Osteocyte (in vitro differentiated cells): ENCODE results near the gene CHST11. TPM values are rescaled to one million over a fixed set of nuclear protein-coding genes. Genes with fewer than 3 reads are reported as not detected.

Experiments used
- DNase-seq: peaks from one replicate; pipeline ENCODE4 v3.0.0; 2021; ENCODE audit warnings: mixed read lengths; ENCODE audit not compliant: unreplicated experiment; ENCODE audit errors: extremely low spot score
- H3K27ac Mint-ChIP-seq: one replicate; pipeline ENCODE4 v1.8.0; 2021; ENCODE audit warnings: mild to moderate bottlenecking, mixed read lengths; ENCODE audit not compliant: unreplicated experiment
- H3K27me3 Mint-ChIP-seq: one replicate; pipeline ENCODE4 v1.8.0; 2021; ENCODE audit warnings: mixed read lengths; ENCODE audit not compliant: unreplicated experiment
- H3K36me3 Mint-ChIP-seq: one replicate; pipeline ENCODE4 v1.8.0; 2021; ENCODE audit warnings: mixed read lengths; ENCODE audit not compliant: unreplicated experiment
- H3K4me1 Mint-ChIP-seq: one replicate; pipeline ENCODE4 v1.8.0; 2021; ENCODE audit warnings: mixed read lengths; ENCODE audit not compliant: unreplicated experiment
- H3K4me3 Mint-ChIP-seq: one replicate; pipeline ENCODE4 v1.8.0; 2021; ENCODE audit warnings: mild to moderate bottlenecking, moderate library complexity, mixed read lengths; ENCODE audit not compliant: unreplicated experiment
- H3K9me3 Mint-ChIP-seq: one replicate; pipeline ENCODE4 v1.8.0; 2021; ENCODE audit warnings: mixed read lengths; ENCODE audit not compliant: unreplicated experiment
- total RNA-seq: library from RNA; stranded (reverse); gene quantifications from 2 replicates; pipeline ENCODE4 v1.2.1, GENCODE V29; 2021
- TF ChIP-seq, protein P1 (sequence below): fragments of 200-600 bp; sonication (generic); IDR thresholded peaks from 2 replicates; pipeline ENCODE4 v1.5.0; 2021; ENCODE audit warnings: antibody characterized with exemption, mild to moderate bottlenecking, moderate library complexity

Gene CHST11
- total RNA-seq, 1 donor from 2014 or later = 7.5 TPM

DNA sequence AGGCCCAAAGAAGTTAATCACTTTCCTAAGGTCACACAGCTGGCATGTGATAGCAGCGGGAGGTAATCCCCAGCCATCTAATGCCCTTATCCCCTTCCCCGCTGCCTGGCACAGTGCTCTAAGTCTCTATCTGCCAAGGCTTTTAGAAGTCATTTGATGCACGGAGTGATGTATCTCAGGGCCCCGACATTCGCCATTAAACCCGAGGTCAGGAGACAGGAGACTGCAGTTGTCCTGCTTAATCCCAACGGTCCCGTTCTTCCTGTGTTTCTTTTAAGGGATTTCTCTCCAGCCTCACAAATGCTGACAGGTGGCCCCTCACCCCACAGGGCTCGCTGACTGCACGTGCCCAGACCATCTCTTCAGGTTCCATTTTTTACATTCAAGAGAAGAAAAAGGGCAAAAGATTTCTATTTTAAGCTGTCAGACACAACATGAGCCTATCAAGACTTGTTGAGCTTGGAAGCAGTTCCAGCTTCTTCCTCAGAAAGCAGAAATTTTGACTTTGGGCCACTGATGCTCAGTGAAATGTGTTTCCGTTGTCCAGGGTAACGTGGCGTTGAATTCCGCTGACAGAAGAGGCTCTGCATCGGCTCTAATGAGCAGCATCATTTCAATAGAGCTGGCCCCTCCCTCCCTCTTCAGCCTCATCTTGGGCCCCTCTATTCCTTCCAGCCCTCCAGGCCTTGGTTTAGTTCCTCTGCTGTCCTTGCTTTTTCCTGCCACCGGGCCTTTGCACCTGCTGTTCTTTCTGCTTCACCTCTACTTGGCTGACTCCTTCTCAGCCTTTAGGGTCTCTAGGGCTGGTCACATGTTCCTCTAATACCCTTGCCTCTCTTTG, 171.5 kb downstream of the CHST11 start:
- no peak overlapping the region for H3K27ac Mint-ChIP-seq
- H3K9me3 Mint-ChIP-seq = no peaks in the 10 kb centered on the region
- no peaks in the 10 kb centered on the region for H3K27me3 Mint-ChIP-seq
- no peak for DNase-seq
- H3K36me3 Mint-ChIP-seq = no peaks in the 10 kb centered on the region
- TF ChIP-seq, protein P1, sequence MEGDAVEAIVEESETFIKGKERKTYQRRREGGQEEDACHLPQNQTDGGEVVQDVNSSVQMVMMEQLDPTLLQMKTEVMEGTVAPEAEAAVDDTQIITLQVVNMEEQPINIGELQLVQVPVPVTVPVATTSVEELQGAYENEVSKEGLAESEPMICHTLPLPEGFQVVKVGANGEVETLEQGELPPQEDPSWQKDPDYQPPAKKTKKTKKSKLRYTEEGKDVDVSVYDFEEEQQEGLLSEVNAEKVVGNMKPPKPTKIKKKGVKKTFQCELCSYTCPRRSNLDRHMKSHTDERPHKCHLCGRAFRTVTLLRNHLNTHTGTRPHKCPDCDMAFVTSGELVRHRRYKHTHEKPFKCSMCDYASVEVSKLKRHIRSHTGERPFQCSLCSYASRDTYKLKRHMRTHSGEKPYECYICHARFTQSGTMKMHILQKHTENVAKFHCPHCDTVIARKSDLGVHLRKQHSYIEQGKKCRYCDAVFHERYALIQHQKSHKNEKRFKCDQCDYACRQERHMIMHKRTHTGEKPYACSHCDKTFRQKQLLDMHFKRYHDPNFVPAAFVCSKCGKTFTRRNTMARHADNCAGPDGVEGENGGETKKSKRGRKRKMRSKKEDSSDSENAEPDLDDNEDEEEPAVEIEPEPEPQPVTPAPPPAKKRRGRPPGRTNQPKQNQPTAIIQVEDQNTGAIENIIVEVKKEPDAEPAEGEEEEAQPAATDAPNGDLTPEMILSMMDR = no peak
- H3K4me1 Mint-ChIP-seq = peaks cover 14% of the 10 kb centered on the region
- H3K4me3 Mint-ChIP-seq = no peak overlapping the region

DNA sequence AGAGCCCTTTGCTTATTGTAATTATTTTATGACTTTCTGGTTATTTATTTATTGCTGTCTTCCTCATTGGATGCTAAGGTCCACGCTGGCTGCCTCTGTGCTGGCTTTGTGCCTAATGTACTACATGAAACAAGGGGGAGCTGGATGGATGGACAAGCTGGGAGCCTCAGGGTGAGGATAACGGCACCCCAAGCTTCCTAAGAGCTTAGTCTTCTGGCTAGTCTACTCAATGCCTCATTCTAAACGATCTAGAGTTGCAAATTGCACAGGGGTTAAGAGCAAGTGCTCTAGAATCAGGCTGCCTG, 172.0 kb downstream of the CHST11 start:
- Mint-ChIP-seq H3K9me3 (no peaks in the 10 kb centered on the region), H3K36me3 (no peaks in the 10 kb centered on the region), H3K4me1 (peaks cover 14% of the 10 kb centered on the region), H3K27ac (no peak overlapping the region), H3K27me3 (no peaks in the 10 kb centered on the region), H3K4me3 (no peak overlapping the region)
- TF ChIP-seq, protein P1 = no peak
- DNase-seq = no peak

DNA sequence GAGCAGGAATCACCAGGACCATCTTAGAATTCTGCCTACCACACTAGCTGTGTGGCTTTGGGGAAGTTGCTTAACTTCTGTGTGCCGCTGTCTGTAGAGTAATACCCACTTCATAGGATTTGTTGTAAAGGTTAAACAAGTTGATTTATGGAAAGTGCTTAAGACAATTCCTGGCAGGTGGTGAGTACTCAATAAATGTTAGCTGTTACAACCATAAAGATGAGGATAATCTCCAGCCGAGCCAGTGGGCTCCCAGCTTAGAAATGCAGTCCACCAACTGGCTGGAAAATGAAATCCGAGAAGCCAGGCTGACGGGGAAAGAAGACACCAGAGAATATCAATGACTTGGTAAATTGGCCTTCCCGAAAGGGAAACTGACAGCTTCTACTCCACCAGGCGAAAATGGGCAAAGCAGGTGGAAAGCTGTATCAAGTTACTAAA, 173.5 kb downstream of the CHST11 start:
- no peaks in the 10 kb centered on the region for H3K36me3 Mint-ChIP-seq
- no peaks in the 10 kb centered on the region for H3K9me3 Mint-ChIP-seq
- peaks cover 14% of the 10 kb centered on the region for H3K4me1 Mint-ChIP-seq
- TF ChIP-seq, protein P1 = no peak
- H3K4me3 Mint-ChIP-seq = no peak overlapping the region
- no peak for DNase-seq
- no peak overlapping the region for H3K27ac Mint-ChIP-seq
- no peaks in the 10 kb centered on the region for H3K27me3 Mint-ChIP-seq

DNA sequence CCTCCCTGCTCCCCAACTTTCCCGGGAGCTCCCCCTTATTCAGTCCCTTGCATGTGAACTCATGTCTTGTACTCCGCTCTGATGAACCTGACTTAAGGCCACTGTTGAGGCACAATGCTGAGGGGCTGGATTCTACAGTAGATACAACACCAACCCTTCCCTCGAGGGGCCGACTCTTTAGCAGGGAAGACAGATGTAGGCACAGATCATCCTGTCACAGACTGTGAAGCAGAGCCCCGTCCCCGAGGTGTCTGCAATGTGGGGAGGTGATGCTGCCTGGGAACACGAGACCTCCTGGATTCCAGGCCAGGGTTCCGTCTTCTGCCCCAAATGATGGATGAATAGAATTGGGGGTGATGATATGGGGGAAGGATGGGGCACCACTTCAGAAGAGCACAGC, 175.1 kb downstream of the CHST11 start:
- Mint-ChIP-seq H3K27ac (no peak overlapping the region), H3K27me3 (no peaks in the 10 kb centered on the region), H3K4me3 (no peak overlapping the region), H3K4me1 (peaks cover 5% of the 10 kb centered on the region), H3K36me3 (no peaks in the 10 kb centered on the region), H3K9me3 (no peaks in the 10 kb centered on the region)
- TF ChIP-seq, protein P1 = no peak
- no peak for DNase-seq

DNA sequence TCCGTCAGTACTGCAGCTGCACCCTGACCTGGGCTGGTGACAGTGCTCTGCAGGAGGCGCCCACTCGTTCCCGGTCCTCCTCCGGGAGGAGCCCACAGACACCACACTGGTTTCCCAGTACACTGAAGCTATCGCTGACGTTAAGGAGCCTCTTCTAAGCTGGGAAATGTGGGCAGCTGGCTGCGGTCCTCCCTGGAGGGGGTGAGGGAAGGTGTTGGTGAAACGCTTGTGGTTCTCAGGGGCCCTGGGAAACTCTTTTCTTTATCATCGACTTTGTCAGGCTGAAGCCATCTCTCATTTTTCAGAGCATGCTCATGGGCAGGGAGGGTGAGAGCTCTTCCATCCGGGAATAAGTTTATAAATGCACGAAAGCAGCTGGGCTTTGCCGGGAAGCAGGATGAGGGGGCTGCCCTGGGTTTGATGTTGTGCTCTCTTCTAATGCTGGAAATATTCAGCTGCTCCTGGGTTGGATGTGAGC, 176.0 kb downstream of the CHST11 start:
- H3K4me1 Mint-ChIP-seq = peaks cover 2% of the 10 kb centered on the region
- H3K27ac Mint-ChIP-seq = no peak overlapping the region
- no peaks in the 10 kb centered on the region for H3K9me3 Mint-ChIP-seq
- H3K27me3 Mint-ChIP-seq = peaks cover under 1% of the 10 kb centered on the region
- TF ChIP-seq, protein P1 = no peak
- no peak for DNase-seq
- H3K36me3 Mint-ChIP-seq = no peaks in the 10 kb centered on the region
- H3K4me3 Mint-ChIP-seq = no peak overlapping the region
